Heart left ventricle (tissue), 13 donors: ENCODE results near the gene ZNF672.

Source experiments
- POLR2A ChIP-seq, 2 donors: fragments of 450-650 bp; IDR thresholded peaks; one replicate each; pipeline ENCODE4 v1.6.1; 2017; ENCODE audit warnings: antibody characterized with exemption in 2 of 2, mild to moderate bottlenecking in 2 of 2, moderate library complexity in 2 of 2
- TF ChIP-seq, protein P1 (sequence below), 12 donors: fragments of 200-600 bp; sonication (generic) in 4 of 12; IDR thresholded peaks; one replicate each; pipeline versions ENCODE4 v1.5.0 to v1.8.0; 2018 to 2022; ENCODE audit warnings: antibody characterized with exemption in 12 of 12, mild to moderate bottlenecking in 5 of 12
- donor health status: ischemic (EF 13 %, LVEDD 7.1; RV severe dilation, severe dysfunction).
- donor health status: DM: no; HTN: yes; CAD: no.
- donor health status: DM: no; HTN: no; CAD: no.
- donor health status: ischemic (EF 25% LVEDD 6.9; RV normal size, moderate dysfunction).
- donor health status: ischemic (EF 25% LVEDD 5.7; RV mildly dilated, moderate dysfunction).
- donor health status: ischemic (EF 35%, LVEDD 5.7; RV mildly dilated, moderate dysfunction).
- donor health status: nonischemic (EF 11% LVEDD 7.7; RV severe dilation, severe dysfunction).
- donor health status: DM: yes; HTN: yes; CAD: no.
- donor health status: PGD.
- donor health status: ischemic (EF 29% LVEDD 5.4; RV normal size, mild dysfunction).
- donor health status: nonischemic (EF 23%, LVEDD 6.1; RV moderate dilation, normal function).

GRCh38 chr1:248788327-248788726 lies 49.7 kb upstream of the ZNF672 start:
- TF ChIP-seq, protein P1, sequence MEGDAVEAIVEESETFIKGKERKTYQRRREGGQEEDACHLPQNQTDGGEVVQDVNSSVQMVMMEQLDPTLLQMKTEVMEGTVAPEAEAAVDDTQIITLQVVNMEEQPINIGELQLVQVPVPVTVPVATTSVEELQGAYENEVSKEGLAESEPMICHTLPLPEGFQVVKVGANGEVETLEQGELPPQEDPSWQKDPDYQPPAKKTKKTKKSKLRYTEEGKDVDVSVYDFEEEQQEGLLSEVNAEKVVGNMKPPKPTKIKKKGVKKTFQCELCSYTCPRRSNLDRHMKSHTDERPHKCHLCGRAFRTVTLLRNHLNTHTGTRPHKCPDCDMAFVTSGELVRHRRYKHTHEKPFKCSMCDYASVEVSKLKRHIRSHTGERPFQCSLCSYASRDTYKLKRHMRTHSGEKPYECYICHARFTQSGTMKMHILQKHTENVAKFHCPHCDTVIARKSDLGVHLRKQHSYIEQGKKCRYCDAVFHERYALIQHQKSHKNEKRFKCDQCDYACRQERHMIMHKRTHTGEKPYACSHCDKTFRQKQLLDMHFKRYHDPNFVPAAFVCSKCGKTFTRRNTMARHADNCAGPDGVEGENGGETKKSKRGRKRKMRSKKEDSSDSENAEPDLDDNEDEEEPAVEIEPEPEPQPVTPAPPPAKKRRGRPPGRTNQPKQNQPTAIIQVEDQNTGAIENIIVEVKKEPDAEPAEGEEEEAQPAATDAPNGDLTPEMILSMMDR (IDR thresholded peaks at IDR 0.05) = no peak
- no peak for TF ChIP-seq POLR2A (IDR thresholded peaks at IDR 0.05)
